Suppressor macrophage (primary cell): Measurements from ENCODE around the gene SKI.
A peak's percentile ranks its signal among the peaks of the same experiment; 100 is the strongest.

Source experiments
- DNase-seq, 4 experiments: peaks; one replicate each; pipeline ENCODE4 v3.0.0-alpha.2; 2020 to 2022

SKI gene

GRCh38 chr1:2194898-2195673 lies 33.0 kb upstream of the SKI start:
- DNase-seq: peak; percentile 87 to 94 (median 92)

- no peak for DNase-seq
Observed at GRCh38 chr1:2195785-2196184, 32.3 kb upstream of the SKI start.

- no peak for DNase-seq
Observed at GRCh38 chr1:2196901-2197638, 31.0 kb upstream of the SKI start.

GRCh38 chr1:2197707-2198165 lies 30.4 kb upstream of the SKI start:
- DNase-seq: no peak

- DNase-seq: no peak
Observed at GRCh38 chr1:2198571-2198970, 29.5 kb upstream of the SKI start.

GRCh38 chr1:2199042-2199810 lies 28.9 kb upstream of the SKI start:
- DNase-seq: peak; percentile 88 to 94 (median 92)

GRCh38 chr1:2200308-2200943 lies 27.7 kb upstream of the SKI start:
- DNase-seq: no peak

GRCh38 chr1:2201062-2201461 lies 27.1 kb upstream of the SKI start:
- no peak for DNase-seq

- no peak for DNase-seq
Observed at GRCh38 chr1:2202008-2202575, 26.0 kb upstream of the SKI start.

GRCh38 chr1:2202843-2203601 lies 25.1 kb upstream of the SKI start:
- DNase-seq: no peak

GRCh38 chr1:2203671-2204414 lies 24.3 kb upstream of the SKI start:
- no peak for DNase-seq

GRCh38 chr1:2204415-2205190 lies 23.5 kb upstream of the SKI start:
- peak in 3 of 4 experiments; percentile 71 to 98 (median 77) for DNase-seq

GRCh38 chr1:2205191-2205952 lies 22.7 kb upstream of the SKI start:
- DNase-seq: peak in 3 of 4 experiments; percentile 87 to 96 (median 89)

- no peak for DNase-seq
Observed at GRCh38 chr1:2206813-2207487, 21.2 kb upstream of the SKI start.

GRCh38 chr1:2208309-2209239 lies 19.5 kb upstream of the SKI start:
- no peak for DNase-seq

- no peak for DNase-seq
Observed at GRCh38 chr1:2209400-2210083, 18.6 kb upstream of the SKI start.
